NCI-H1694 (cell line): ENCODE measurements around the gene KCNJ13.
A peak's percentile ranks its signal among the peaks of the same experiment; 100 is the strongest.
"Not testable (repeated sequence)": the region's sequence is repeated elsewhere in the genome, so short reads cannot be mapped to it uniquely, and the experiment has no call there.

ENCODE experiments used
- DNase-seq: peaks from one replicate; lab custom pipeline; 2025; lab: John Stamatoyannopoulos, UW

Gene KCNJ13

DNA sequence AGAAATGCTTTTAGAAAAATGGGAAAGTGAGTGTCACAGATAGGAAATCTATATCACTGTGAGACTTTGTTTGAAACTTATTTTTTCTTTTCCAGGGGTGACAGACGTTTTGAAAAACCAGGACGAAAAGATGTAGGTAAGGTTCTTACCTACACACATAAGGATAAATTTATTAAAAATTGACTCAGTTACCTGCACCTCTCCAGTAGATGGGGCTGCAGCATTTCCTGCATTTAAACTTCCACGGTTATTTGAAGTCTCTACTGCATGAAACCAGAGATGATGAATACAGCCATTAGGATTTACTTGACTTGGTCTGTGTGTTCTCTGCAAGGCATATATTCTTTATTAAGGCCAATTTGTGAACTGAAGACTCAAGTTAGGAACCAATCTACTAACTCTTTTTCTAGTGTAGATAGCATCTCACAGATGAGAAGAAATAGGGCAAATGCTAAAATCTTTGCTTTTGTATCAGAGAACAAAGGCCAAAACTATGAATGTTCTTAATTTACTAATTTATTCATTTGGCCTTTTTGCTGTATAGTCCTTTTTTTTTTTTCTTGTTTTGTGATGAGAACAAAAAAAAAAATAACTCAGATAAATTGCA, 15.0 kb downstream of the KCNJ13 start:
- peak; percentile 35 for DNase-seq

DNA sequence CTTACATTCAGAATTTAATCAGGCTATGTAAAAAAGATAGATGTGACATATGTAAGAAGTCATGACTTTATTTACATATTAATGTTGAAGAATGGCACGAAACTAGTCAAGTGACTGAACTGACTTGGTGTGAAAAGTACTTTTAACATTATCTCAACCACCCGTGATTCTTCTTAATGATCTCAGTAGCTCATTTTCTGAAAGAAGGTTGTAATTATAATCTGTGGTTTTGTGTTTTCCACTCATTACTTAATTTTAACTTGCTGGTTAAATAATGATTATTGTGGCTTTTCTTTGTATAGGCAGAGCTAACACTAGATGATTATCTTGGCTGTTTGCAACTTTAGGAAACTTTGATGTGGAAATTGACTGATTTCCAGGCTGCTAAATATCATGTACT, 18.5 kb downstream of the KCNJ13 start:
- no peak for DNase-seq

DNA sequence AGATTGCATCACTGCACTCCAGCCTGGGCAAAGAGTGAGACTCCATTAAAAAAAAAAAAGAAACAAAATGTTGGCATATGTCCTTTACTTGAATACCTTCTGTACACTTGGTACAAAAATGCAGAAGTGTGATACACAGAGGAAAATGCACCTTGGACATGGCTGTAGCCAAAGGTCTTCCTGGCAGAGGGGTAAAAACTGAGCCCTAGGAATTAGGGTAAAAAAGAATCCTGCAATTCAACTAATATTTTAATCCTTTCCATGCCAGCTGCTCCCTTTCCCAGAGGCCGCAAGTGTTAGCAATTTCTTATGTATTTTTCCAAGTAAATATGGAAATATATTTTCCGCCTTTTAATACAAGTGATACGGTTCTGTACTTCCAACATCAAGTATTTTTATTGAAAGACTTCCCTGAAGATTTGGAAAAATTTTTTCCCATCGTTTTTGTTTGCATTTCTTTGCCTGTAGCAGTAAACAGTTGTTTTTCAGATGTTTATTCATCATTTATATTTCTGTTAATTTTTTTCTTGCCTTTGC, 26.2 kb downstream of the KCNJ13 start:
- no peak for DNase-seq

DNA sequence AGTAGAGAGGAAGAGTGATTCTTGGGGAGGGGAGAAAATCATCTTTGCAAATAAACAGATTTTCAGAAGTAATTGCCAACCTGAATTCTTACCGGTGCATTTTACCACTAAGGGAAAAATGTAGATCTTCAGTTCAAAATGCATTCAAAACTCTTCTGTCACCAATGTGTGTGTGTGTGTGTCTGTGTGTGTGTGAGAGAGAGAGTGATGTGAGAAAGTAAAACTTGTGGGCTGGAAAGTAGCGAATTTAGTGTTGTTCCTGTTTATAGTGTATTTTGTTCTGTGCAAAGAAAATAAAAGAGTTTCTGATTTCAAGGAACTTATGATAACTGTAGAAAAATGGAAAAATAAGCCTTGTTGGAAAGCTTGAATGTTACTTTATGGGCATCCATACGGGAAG, 27.0 kb downstream of the KCNJ13 start:
- no peak for DNase-seq

DNA sequence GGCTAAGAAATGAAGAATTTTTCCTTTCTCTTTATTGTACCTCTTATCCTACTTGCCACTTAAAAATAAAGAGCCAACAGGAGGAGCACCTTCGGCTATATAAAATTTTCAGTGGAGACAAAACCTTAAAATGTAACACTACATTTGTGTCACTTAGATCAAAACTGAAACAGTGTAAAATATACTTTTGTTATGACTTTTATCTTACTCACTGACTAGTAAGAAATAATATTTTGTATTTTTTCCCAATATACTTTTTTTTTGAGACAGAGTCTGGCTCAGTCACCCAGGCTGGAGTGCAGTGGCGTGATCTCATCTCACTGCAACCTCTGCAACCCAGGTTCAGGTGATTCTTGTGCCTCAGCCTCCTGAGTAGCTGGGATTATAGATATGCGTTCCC, 28.3 kb downstream of the KCNJ13 start:
- no peak for DNase-seq

DNA sequence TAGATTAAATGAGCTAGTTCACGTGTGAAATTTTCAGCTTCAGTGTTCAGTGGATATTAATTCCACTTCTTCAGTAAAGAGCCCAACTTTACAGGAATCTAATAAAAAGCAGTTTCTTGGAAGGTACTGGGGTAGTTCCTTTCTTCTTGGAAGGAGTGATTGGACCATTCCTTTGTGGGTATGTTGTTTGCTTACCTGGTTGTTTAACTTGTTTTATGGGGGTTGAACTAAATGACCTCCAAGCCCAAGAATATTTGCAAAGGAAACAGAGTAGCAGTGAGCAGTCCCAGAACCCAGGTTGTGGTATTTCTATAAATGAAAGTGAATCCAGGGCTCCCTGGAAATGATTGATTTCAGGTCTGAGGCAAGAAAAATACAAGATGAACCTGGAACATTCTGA, 31.4 kb downstream of the KCNJ13 start:
- DNase-seq: no peak

DNA sequence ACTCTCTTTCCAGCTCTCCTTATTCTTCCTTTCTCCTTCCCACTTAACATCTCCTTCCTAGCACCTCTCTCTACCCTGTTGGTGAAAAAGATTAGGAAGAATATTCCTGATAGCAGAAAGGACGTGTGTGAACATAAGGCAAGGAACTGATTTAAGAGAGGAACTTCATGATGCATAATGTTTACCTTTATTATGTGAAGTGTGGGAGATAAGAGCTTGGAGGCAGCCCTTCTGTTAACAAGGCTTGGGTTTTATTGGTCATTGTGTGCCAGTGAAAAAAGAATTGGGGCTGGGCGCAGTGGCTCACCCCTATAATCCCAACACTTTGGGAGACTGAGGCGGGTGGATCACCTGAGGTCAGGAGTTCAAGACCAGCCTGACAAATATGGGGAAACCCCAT, 34.4 kb downstream of the KCNJ13 start:
- no peak for DNase-seq

DNA sequence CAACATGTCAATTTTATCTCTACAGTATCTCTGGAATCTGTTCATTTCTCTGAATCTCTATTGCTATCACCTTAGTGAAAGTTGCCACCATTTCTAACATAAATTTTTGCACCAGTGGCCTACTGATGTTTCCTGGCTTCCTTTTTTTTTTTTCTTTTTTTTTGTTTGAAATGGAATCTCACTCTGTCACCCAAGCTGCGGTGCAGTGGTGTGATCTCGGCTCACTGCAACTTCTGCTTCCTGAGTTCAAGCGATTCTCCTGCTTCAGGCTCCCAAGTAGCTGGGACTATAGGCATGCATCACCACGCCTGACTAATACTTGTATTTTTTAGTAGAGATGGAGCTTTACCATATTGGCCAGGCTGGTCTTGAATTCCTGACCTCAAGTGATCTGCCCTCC, 35.1 kb downstream of the KCNJ13 start:
- DNase-seq: no peak

DNA sequence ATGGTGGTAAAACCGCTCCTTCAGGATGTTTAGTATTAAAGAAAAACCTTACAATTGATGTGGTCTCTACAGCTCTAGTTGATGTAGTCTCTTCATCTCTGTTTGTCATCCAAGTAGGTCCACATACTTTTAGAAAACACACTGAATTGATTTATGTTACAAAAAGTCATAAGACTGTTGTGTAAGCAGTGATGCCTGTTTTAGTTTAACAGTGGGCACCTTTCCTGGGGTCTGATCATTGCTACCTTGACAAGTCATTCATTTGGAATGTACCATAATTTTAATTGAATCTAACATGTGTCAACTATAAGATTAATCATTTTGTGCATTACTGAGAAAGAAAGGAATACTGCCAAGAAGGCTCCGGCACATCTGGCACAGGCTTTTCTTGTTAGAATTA, 44.9 kb downstream of the KCNJ13 start:
- DNase-seq: no peak

DNA sequence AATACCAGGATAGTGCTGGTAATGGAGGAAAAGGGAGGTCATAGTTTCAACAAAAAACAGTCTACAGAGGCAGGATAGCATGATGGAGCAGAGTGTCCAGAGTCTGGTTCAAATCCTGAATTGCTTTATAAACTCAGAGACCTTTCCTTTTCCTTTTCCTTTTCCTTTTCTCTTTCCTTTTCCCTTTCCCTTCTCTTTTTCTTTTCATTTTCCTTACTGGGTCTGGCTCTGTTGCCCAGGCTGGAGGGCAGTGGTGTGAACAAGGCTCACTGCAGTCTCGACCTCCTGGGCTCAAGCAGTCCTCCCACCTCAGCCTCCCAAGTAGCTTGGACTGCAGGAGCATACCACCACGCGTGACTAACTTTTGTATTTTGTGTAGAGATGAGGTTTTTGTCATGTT, 47.6 kb downstream of the KCNJ13 start:
- DNase-seq: no peak

DNA sequence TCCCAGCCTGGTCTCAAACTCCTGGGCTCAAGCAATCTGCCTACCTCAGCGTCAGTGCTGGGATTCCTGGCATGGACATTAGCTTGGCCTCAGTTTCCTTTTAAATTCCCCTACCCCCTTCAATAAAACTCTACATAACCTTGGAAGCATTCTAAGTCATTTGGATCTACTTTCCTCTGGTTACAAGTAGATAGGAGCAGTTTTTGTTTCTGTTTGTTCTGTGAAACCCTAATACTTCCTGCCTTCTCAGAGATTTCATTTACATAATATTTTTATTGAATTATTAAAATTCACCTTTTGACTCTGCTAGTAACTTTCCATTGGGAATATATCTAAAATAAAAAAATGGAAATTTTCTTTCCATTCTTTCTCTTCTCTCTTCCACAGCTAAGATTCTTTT, 53.3 kb downstream of the KCNJ13 start:
- no peak for DNase-seq

DNA sequence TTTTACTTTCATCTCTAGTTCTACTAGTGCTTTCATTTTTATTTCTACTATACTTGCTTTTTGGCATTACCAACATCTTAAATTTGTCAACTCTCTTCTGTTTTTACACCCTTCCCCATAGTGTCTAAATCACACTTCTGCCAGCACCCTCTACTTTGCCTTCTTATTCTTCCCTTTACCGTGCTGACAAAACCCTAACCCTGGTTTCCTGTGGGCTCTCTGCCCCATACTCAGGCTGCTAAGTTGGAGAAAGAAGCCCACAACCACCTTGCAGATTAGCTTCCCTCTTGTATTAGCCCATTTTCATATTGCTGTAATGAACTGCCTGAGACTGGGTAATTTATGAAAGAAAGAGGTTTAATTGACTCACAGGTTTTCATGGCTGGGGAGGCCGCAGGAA, 54.5 kb downstream of the KCNJ13 start:
- no peak for DNase-seq

DNA sequence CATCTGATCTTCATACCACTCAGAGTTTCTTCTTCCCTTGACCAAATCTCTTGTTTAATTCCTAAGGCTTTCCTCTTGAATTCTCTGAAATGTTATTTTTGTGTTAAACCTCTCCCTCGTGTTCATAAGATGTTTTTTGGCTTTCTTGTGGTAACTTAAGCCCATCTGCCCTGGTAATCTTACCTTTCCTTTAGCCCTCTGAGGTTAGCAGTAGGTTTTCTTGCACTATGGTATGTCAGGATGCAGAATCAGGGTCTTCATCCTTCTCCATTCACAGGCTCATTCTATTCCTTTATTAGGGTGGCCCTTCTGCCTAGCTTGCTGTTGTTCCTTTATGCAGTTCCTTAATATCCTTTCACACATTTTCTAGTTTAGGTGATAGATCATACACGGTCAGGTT, 55.1 kb downstream of the KCNJ13 start:
- no peak for DNase-seq

DNA sequence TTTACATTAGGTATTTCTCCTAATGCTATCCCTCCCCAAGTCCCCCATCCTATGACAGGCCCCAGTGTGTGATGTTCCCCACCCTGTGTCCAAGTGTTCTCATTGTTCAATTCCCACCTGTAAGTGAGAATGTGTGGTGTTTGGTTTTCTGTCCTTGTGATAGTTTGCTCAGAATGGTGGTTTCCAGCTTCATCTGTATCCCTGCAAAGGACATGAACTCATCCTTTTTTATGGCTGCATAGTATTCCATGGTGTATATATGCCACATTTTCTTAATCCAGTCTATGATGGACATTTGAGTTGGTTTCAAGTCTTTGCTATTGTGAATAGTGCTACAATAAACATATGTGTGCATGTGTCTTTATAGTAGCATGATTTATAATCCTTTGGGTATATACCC, 56.3 kb downstream of the KCNJ13 start:
- DNase-seq: not testable (repeated sequence)
